Amniotic epithelial cell (primary cell): ENCODE measurements around the gene SDE2.
A peak's percentile ranks its signal among the peaks of the same experiment; 100 is the strongest.
"Not testable (repeated sequence)": the region's sequence is repeated elsewhere in the genome, so short reads cannot be mapped to it uniquely, and the experiment has no call there.

Experiments
- DNase-seq: peaks from one replicate; pipeline ENCODE4 v3.0.0-alpha.2; 2010; ENCODE audit warnings: low read depth

The SDE2 gene

DNA sequence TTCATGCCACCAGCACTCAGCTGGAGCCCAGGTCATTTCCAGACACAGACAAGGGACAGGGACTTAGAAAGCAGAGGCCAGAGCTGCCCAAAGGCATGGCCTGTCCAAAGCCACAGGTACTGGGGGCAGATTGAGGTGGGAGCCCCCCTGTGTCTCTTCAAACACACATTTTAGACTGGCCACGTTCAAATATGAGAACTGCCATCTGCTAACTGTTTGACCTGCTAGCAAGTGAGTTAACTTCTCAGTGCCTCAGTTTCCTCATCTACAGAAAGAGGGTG is 57.3 kb downstream of the SDE2 start:
- DNase-seq = no peak

DNA sequence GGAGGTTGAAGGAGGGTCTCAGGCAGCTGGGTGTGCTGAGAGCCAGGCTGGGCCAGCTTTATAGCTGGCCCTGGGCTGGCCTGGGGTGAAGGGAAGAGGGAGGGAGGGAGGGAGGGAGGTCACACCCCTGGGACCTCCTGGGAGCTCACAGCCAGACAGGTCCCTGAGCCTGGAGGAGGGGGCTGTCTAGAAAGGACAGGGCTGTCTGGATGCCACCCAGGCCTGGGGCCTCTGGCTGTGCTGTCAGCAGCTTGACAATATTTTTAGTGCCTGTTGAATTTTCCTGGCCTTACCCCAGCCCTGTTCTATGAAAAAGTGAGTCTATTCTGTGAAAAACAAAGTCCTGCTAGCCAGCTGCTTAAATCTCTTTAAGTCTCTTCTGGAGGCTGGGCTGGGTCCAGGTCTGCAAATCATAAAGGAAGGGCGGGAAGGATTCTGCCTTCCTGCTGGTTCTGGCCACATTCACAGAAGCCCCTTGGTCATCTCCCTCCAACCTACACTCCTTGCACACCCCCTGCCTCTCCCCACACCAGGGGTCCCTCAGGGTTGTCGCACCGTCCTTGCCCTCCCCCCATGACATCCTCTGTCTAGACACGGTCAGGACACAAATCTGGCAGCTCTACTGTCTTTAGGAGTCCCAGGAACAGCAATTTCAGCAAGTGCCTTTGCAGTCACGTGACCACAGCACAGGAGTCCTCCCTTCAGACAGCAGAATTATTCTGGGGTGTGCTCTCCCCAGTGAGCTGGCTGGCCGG is 57.8 kb downstream of the SDE2 start, which contains the start of gene LEFTY2:
Gene LEFTY2 (minus strand): TSS at position 34 of the 755 bp plus-strand sequence. CDS start 80 bp downstream, outside the sequence.
- no peak for DNase-seq

DNA sequence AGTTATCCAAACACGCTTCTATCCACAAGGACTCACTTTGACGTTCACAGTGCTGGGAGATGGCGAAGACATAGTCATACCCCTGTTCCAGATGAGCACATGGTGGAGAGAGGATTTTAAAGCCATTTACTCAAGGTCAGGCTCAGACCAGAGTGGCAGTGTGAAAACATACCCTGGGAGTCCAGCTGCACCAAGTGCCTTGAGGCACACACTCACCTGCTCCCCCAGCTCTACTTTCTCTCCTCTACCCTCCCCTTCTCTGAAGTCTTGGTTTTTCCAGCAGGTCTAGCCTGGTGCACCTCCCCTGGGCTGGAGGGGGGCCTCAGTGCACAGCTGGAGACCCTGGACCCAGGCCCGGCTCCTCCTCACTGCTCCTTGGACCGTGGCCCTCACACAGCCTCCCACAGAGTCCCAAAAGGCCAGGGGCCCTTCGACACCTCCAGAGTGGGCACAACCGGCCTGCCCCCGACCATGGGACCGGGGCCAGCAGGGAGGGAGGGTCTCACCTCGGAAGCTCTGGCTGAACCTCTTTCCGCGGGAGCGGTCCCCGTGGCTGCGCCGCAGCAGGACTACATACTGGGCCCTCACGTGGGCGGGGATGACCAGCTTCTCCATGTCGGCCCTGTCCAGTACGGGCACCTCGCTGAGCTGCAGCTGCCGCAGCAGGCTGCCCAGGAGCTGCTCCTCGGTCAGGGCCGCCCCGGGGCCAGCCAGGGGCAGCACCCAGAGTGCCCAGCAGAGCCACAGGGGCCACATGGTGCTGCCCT is 58.6 kb downstream of the SDE2 start:
- DNase-seq = no peak

DNA sequence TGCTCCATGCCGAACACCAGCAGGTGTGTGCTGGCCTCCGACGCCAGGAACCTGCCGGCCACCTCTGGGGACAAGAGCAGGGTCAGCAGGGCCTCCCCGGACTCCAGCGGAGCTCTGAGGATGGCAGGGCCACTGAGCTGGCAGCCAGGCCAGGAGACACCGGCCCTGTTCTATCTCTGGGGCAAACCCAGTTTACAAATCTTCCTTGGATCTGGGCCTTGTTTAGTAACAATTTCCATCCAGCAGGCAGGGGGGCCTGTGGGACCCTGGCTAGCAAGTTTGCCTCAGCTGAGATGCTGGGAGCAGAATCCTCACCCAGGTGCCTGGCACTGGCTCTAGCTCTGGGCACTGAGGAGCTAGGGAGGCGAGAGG is 59.2 kb downstream of the SDE2 start:
- not testable (repeated sequence) for DNase-seq

DNA sequence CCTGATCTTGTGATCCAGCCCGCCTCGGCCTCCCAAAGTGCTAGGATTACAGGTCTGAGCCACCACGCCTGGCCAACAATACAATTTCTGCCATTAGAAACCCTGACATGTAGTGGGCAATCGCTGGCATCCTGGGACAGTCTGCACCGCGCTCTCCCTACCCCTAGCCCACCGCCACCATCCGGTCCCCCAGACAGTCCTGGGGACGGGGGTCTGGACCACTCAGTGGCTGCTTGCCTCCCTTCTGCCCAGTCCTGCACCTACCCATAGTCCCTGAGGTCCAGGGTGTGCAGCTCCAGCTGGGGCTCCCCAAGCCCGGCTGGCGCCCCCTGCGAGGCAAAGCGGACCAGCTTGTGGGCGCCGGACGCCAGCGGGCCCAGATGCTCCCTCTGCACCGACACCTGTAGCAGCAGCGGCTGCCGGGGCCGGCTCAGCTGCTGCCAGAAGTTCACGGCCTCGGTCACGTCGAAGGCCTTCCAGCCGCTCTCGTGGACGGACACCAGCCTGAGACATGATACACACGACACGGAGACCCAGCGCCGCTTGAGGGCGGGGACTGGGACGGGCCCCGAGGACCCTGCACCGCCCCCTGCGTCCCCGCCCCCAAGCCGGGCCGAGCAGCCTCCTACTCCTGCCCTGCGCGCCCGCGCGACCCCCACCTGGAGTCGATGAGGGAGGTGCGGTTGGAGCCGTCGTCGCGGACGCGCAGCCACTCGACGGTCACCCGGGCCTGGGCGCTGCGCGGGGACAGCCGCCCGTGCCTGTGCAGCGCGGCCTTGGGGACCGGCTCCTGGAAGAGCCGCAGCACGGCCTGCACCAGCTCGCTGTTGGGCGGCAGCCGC is 59.8 kb downstream of the SDE2 start:
- DNase-seq = not testable (repeated sequence)

DNA sequence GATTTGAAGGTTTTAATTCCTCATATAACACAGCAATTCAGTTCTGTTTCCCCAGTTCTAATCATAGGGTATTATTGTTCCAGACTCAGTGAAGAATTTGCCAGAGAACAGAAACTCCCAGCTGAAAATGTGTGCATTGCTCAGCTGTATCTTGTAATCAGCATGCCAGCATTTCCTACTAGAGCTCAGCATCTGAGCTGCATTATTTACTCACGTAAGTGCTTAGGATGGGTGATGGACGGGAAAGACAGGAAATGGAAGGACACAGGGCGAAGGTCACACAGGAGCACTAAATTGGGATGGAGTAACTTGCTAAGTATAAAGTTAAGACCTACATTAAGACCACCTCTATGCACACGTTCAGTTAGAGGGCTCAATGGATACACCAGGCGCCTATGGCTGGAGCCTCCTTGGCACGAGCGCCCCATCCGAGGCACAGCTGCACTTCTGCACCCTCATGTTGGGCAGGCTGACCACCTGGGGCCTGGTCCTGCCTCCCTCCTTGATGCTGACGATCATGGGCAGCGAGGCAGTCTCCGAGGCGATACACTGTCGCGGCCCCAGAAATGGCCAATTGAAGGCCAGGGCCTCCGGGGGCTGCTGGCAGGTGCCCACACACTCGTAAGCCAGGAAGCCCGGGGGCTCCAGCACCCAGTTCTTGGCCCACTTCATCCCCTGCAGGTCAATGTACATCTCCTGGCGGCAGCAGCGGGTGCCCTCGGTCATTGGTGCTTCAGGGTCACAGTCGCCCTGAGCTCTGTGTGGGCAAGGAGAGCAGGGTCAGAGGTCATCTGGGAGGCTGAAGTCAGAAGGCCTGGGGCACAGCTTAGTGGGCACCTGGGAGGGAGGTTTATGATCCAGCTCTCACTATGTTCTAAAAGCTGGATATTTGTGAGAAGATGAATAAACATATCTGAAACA is 61.8 kb downstream of the SDE2 start:
- DNase-seq = no peak

DNA sequence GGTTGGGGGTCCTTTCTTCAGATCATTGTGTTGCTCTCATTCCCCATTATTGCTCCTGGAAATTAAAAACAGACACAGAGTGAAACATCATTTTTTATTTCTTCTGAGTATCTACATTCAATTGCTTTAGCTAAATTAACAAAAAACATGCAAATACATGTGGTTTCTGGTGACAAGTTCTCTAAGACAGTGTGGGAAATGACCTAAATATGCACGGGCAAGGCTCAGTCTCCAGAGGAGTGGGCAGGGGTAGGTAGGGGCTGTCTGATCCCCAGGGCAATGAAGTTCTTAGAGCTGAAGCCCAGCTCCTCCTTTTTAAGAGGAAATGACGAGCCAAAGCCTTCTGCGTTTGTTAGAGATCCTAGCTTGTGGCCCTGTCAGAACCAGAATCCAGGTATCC is 62.6 kb downstream of the SDE2 start:
- DNase-seq = no peak

DNA sequence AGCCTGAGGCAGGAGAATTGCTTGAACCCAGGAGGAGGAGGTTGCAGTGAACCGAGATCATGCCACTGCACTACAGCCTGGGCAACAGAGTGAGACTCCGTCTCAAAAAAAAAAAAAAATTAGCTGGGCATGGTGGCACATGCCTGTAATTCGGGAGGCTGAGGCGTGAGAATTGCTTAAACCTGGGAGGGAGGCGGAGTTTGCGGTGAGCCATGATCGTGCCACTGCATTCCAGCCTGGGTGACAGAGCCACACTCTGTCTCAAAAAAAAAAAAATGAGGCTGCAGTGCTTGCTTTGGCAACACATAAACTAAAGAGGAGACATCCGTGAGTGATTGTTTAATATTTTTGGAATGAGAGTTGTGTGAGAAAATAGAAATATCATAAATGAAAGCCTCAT is 63.1 kb downstream of the SDE2 start:
- DNase-seq = not testable (repeated sequence)

DNA sequence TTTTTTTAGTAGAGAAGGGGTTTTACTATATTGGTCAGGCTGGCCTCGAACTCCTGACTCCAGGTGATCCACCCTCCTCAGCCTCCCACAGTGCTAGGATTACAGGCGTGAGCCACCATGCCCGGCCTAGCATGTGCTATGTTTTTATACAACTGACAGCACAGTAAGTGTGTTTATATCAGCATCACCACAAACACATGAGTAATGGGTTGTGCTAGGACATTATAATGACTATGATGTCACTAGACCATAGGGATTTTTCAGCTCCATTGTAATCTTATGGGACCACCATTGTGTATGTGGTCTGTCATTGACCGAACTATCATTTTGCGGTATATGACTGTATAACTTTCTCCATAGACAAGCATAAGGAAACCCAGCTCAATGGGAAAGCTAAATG is 64.4 kb downstream of the SDE2 start:
- no peak for DNase-seq

DNA sequence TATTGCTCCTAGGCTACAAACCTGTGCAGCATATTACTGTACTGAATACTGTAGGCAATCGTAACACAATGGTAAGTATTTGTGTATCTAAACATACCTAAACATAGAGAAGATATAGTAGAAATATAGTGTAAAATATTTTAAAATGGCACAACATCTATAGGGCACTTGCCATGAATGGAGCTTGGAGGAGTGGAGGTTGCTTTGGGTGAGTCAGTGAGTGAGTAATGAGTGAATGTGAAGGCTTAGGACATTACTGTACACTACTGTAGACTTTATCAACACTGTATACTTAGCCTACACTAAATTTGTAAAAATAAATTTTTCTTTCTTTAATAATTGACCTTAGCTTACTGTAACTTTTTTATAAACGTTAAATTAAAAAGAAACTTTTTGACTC is 66.1 kb downstream of the SDE2 start:
- peak; percentile 70 for DNase-seq
